Liver (tissue), 3 donors: Measurements from ENCODE around the gene CIAPIN1.

ENCODE experiments used
- EGR1 ChIP-seq, 2 donors: IDR thresholded peaks; 2 replicates each; pipeline ENCODE4 v1.6.1; 2016 to 2018; ENCODE audit warnings: antibody characterized with exemption in 2 of 2, low read depth in 2 of 2
- FOXA1 ChIP-seq: IDR thresholded peaks from 2 replicates; pipeline ENCODE4 v1.6.1; 2016; ENCODE audit warnings: antibody characterized with exemption
- GABPA ChIP-seq, 2 donors: IDR thresholded peaks in 1 of 2; conservative IDR thresholded peaks in 1 of 2; 2 replicates each; pipeline ENCODE4 v1.6.1; 2016; ENCODE audit warnings: antibody characterized with exemption in 2 of 2, mild to moderate bottlenecking in 1 of 2, moderate library complexity in 1 of 2
- HNF4A ChIP-seq, 2 donors: conservative IDR thresholded peaks; 2 replicates each; pipeline ENCODE4 v1.6.1; 2016; ENCODE audit warnings: antibody characterized with exemption in 2 of 2, mild to moderate bottlenecking in 2 of 2
- JUND ChIP-seq, 2 donors: IDR thresholded peaks; 2 replicates each; pipeline ENCODE4 v1.6.1; 2016; ENCODE audit warnings: antibody characterized with exemption in 2 of 2
- RXRA ChIP-seq, 2 donors: IDR thresholded peaks; 2 replicates each; pipeline ENCODE4 v1.6.1; 2017 to 2018; ENCODE audit warnings: antibody characterized with exemption in 2 of 2, mild to moderate bottlenecking in 1 of 2
- TAF1 ChIP-seq: conservative IDR thresholded peaks from 2 replicates; pipeline ENCODE4 v1.6.1; 2016; ENCODE audit warnings: antibody characterized with exemption, mild to moderate bottlenecking
- YY1 ChIP-seq: IDR thresholded peaks from 2 replicates; pipeline ENCODE4 v1.6.1; 2016; ENCODE audit warnings: antibody characterized with exemption, mild to moderate bottlenecking
- TF ChIP-seq, protein P1 (sequence below): fragments of 150-350 bp; IDR thresholded peaks from 2 replicates; pipeline ENCODE4 v1.5.1; 2017; ENCODE audit warnings: improper control_type of control experiment, low read depth, low read length; ENCODE audit not compliant: missing input control
- TF ChIP-seq, protein P2 (sequence below): IDR thresholded peaks from 2 replicates; pipeline ENCODE4 v1.6.1; 2016; ENCODE audit warnings: antibody characterized with exemption
- TF ChIP-seq, protein P3 (sequence below): IDR thresholded peaks from 2 replicates; pipeline ENCODE4 v1.6.1; 2016; ENCODE audit warnings: antibody characterized with exemption
- TF ChIP-seq, protein P4 (sequence below): IDR thresholded peaks from 2 replicates; pipeline ENCODE4 v1.6.1; 2016; ENCODE audit warnings: antibody characterized with exemption, mild to moderate bottlenecking
- donor health status: healthy.
- donor health status: healthy.

DNA sequence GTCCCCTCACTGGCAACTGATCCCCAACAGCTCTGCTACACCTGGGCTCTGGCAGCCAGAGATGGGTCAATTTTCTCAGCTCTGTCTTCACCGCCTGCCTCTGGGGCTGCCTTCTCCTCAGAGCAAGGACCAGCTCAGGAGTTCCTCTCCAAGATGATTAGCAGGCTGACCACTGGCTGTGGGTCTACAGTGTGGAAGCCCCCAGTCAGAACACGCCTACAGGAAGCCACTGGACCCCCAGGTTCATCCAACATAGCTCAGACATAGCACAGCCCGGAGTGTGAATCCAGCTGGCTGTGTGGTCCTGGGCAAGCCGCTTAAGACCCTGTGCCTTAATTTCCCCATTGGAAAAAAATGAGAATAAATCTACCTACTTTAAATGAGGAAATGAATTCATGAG lies 34.2 kb upstream of the CIAPIN1 start:
- TF ChIP-seq, protein P1, sequence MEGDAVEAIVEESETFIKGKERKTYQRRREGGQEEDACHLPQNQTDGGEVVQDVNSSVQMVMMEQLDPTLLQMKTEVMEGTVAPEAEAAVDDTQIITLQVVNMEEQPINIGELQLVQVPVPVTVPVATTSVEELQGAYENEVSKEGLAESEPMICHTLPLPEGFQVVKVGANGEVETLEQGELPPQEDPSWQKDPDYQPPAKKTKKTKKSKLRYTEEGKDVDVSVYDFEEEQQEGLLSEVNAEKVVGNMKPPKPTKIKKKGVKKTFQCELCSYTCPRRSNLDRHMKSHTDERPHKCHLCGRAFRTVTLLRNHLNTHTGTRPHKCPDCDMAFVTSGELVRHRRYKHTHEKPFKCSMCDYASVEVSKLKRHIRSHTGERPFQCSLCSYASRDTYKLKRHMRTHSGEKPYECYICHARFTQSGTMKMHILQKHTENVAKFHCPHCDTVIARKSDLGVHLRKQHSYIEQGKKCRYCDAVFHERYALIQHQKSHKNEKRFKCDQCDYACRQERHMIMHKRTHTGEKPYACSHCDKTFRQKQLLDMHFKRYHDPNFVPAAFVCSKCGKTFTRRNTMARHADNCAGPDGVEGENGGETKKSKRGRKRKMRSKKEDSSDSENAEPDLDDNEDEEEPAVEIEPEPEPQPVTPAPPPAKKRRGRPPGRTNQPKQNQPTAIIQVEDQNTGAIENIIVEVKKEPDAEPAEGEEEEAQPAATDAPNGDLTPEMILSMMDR: no peak
- TF ChIP-seq, protein P2, sequence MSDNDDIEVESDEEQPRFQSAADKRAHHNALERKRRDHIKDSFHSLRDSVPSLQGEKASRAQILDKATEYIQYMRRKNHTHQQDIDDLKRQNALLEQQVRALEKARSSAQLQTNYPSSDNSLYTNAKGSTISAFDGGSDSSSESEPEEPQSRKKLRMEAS: no peak
- TF ChIP-seq EGR1 (IDR thresholded peaks at IDR 0.05; ENCODE audit: low read depth in 2 of 2): no peak
- no peak for TF ChIP-seq GABPA (IDR thresholded peaks at IDR 0.05 in 1 of 2, conservative IDR thresholded peaks at IDR 0.05 in 1 of 2)
- TF ChIP-seq, protein P3, sequence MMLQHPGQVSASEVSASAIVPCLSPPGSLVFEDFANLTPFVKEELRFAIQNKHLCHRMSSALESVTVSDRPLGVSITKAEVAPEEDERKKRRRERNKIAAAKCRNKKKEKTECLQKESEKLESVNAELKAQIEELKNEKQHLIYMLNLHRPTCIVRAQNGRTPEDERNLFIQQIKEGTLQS: no peak
- TF ChIP-seq TAF1: no peak
- TF ChIP-seq FOXA1: no peak
- no peak for TF ChIP-seq YY1
- no peak for TF ChIP-seq HNF4A (conservative IDR thresholded peaks at IDR 0.05)
- TF ChIP-seq RXRA (IDR thresholded peaks at IDR 0.05): no peak
- TF ChIP-seq, protein P4, sequence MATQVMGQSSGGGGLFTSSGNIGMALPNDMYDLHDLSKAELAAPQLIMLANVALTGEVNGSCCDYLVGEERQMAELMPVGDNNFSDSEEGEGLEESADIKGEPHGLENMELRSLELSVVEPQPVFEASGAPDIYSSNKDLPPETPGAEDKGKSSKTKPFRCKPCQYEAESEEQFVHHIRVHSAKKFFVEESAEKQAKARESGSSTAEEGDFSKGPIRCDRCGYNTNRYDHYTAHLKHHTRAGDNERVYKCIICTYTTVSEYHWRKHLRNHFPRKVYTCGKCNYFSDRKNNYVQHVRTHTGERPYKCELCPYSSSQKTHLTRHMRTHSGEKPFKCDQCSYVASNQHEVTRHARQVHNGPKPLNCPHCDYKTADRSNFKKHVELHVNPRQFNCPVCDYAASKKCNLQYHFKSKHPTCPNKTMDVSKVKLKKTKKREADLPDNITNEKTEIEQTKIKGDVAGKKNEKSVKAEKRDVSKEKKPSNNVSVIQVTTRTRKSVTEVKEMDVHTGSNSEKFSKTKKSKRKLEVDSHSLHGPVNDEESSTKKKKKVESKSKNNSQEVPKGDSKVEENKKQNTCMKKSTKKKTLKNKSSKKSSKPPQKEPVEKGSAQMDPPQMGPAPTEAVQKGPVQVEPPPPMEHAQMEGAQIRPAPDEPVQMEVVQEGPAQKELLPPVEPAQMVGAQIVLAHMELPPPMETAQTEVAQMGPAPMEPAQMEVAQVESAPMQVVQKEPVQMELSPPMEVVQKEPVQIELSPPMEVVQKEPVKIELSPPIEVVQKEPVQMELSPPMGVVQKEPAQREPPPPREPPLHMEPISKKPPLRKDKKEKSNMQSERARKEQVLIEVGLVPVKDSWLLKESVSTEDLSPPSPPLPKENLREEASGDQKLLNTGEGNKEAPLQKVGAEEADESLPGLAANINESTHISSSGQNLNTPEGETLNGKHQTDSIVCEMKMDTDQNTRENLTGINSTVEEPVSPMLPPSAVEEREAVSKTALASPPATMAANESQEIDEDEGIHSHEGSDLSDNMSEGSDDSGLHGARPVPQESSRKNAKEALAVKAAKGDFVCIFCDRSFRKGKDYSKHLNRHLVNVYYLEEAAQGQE: no peak
- TF ChIP-seq JUND (IDR thresholded peaks at IDR 0.05): no peak
